Heart right ventricle (tissue), 16 donors: ENCODE measurements around the gene CCDC127. TPM values are rescaled to one million over a fixed set of nuclear protein-coding genes. Genes with fewer than 3 reads are reported as not detected.
A peak's percentile ranks its signal among the peaks of the same experiment; 100 is the strongest.

ENCODE experiments used
- ATAC-seq, 8 donors: fragments of 200-7000 bp; cut with Tn5 transposase; one replicate each; pipeline ENCODE4 v1.9.1; 2020; ENCODE audit warnings: mild to moderate bottlenecking in 8 of 8, moderate library complexity in 8 of 8, moderate number of reproducible peaks in 1 of 8
- DNase-seq, 2 donors: peaks; one replicate each; pipeline ENCODE4 v3.0.0-alpha.2; 2020
- H3K27ac ChIP-seq, 10 donors: fragments of 200-600 bp; sonication (generic) in 2 of 10; one replicate each; pipeline versions ENCODE4 v1.5.0 to v1.8.0; 2020 to 2022; ENCODE audit warnings: mild to moderate bottlenecking in 3 of 10
- H3K27me3 ChIP-seq, 7 donors: fragments of 200-600 bp; one replicate each; pipeline ENCODE4 v1.8.0; 2021 to 2022; ENCODE audit warnings: mild to moderate bottlenecking in 2 of 7
- H3K36me3 ChIP-seq, 9 donors: fragments of 200-600 bp; sonication (generic) in 1 of 9; one replicate each; pipeline versions ENCODE4 v1.5.0 to v1.8.0; 2020 to 2022; ENCODE audit warnings: mild to moderate bottlenecking in 2 of 9
- H3K4me1 ChIP-seq, 9 donors: fragments of 200-600 bp; sonication (generic) in 1 of 9; one replicate each; pipeline versions ENCODE4 v1.5.0 to v1.8.0; 2020 to 2022; ENCODE audit warnings: mild to moderate bottlenecking in 4 of 9
- H3K4me3 ChIP-seq, 10 donors: fragments of 200-600 bp; sonication (generic) in 2 of 10; one replicate each; pipeline versions ENCODE4 v1.5.0 to v1.8.0; 2020 to 2022; ENCODE audit warnings: mild to moderate bottlenecking in 7 of 10, moderate library complexity in 2 of 10
- H3K9me3 ChIP-seq, 11 donors: fragments of 200-600 bp in 10 of 11; sonication (generic) in 2 of 11; one replicate each; pipeline versions ENCODE4 v1.5.0 to v1.8.0; 2013 to 2022; ENCODE audit warnings: mild to moderate bottlenecking in 2 of 11, control low read depth in 1 of 11, moderate library complexity in 1 of 11
- WGBS, 2 donors: extraction: QIAGEN DNeasy Blood & Tissue Kit; methylation state at CpG; one replicate each; pipeline ENCODE4 v1.1.7; 2013; ENCODE audit warnings: inconsistent platforms in 1 of 2; 5-methylcytosine and 5-hydroxymethylcytosine counted together
- intact Hi-C, 10 donors: fragments of 100-400 bp; cut with DNase I; formaldehyde crosslinking; loops; one replicate each; pipeline versions ENCODE4 v1.11.1 to v1.14.2; 2022
- polyA plus RNA-seq, 2 donors: library from polyadenylated mRNA; stranded (reverse); fragments of 200-250 nt; gene quantifications; one replicate each; pipeline ENCODE4 v1.2.3, GENCODE V29; 2013
- total RNA-seq, 10 donors: library from RNA; stranded (reverse); fragmentation: NEBNext Ultra II Directional in 3 of 10; extraction: Animal tissue kit (Norgen Biotek cat#: 25700) in 3 of 10; gene quantifications; one replicate each; pipeline versions ENCODE4 v1.2.1 to v1.2.4, GENCODE V29; 2021 to 2023
- TF ChIP-seq, protein P1 (sequence below), 9 donors: fragments of 200-600 bp; sonication (generic) in 2 of 9; IDR thresholded peaks; one replicate each; pipeline versions ENCODE4 v1.5.0 to v1.8.0; 2021 to 2022; ENCODE audit warnings: antibody characterized with exemption in 9 of 9, mild to moderate bottlenecking in 5 of 9, moderate library complexity in 1 of 9
- donor health status: Arrhythmogenic right ventricular cardiomyopathy.
- donor health status: ischemic (EF 13 %, LVEDD 7.1; RV severe dilation, severe dysfunction).
- donor health status: healthy with polysubstance abuse.
- donor health status: DM: no; HTN: yes; CAD: no.
- donor health status: DM: no; HTN: no; CAD: no.
- donor health status: ischemic (EF 25% LVEDD 6.9; RV normal size, moderate dysfunction).
- donor health status: ischemic (EF 25% LVEDD 5.7; RV mildly dilated, moderate dysfunction).
- donor health status: healthy.
- donor health status: DM: yes; HTN: yes; CAD: no.
- donor health status: Ischemic cardiomyopathy.
- donor health status: ischemic (EF 35%, LVEDD 5.7; RV mildly dilated, moderate dysfunction).
- donor health status: nonischemic (EF 11% LVEDD 7.7; RV severe dilation, severe dysfunction).
- donor health status: DM: yes; HTN: yes; CAD: no.
- donor health status: PGD.
- donor health status: ischemic (EF 29% LVEDD 5.4; RV normal size, mild dysfunction).
- donor health status: nonischemic (EF 23%, LVEDD 6.1; RV moderate dilation, normal function).

CCDC127 gene
- total and polyA plus RNA-seq, 12 donors, result 3.8 to 10.4 (median 7.5) TPM

DNA sequence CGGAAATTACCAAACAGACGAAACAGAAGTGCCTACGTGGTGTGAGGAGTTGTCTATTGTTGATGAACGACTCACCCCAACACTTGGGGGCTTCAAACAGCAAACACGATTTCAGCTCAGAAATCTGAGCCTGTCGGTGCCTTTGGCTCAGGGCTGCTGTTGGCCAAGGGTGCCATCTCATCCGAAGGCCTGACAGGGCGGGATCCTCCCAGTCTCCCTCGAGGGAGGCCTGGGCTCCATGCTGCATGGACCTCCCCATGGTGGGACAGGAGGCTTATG lies 25.3 kb downstream of the CCDC127 start:
- DNase-seq (no peak), ATAC-seq (no peak)
- H3K27me3 ChIP-seq, result peaks cover 0 to 25% (median 7%) of the 10 kb centered on the region in 7 donors
- WGBS, 2 donors, result 32 to 61% methylated on average over 9 of the region's 9 CpGs
- H3K4me3 ChIP-seq, result peak overlapping the region; percentile 14 to 49 (median 42)
- TF ChIP-seq, protein P1, sequence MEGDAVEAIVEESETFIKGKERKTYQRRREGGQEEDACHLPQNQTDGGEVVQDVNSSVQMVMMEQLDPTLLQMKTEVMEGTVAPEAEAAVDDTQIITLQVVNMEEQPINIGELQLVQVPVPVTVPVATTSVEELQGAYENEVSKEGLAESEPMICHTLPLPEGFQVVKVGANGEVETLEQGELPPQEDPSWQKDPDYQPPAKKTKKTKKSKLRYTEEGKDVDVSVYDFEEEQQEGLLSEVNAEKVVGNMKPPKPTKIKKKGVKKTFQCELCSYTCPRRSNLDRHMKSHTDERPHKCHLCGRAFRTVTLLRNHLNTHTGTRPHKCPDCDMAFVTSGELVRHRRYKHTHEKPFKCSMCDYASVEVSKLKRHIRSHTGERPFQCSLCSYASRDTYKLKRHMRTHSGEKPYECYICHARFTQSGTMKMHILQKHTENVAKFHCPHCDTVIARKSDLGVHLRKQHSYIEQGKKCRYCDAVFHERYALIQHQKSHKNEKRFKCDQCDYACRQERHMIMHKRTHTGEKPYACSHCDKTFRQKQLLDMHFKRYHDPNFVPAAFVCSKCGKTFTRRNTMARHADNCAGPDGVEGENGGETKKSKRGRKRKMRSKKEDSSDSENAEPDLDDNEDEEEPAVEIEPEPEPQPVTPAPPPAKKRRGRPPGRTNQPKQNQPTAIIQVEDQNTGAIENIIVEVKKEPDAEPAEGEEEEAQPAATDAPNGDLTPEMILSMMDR (IDR thresholded peaks at IDR 0.05), result no peak
- intact Hi-C loops, result no loop called here
- H3K4me1 ChIP-seq, result peaks cover 6 to 76% (median 27%) of the 10 kb centered on the region in 9 donors
- H3K27ac ChIP-seq, result peak overlapping the region in 8 of 10 donors; percentile 84 to 97 (median 94)
- H3K36me3 ChIP-seq, result peaks cover 0 to 4% (median 0%) of the 10 kb centered on the region in 9 donors
- H3K9me3 ChIP-seq, result no peaks in the 10 kb centered on the region

DNA sequence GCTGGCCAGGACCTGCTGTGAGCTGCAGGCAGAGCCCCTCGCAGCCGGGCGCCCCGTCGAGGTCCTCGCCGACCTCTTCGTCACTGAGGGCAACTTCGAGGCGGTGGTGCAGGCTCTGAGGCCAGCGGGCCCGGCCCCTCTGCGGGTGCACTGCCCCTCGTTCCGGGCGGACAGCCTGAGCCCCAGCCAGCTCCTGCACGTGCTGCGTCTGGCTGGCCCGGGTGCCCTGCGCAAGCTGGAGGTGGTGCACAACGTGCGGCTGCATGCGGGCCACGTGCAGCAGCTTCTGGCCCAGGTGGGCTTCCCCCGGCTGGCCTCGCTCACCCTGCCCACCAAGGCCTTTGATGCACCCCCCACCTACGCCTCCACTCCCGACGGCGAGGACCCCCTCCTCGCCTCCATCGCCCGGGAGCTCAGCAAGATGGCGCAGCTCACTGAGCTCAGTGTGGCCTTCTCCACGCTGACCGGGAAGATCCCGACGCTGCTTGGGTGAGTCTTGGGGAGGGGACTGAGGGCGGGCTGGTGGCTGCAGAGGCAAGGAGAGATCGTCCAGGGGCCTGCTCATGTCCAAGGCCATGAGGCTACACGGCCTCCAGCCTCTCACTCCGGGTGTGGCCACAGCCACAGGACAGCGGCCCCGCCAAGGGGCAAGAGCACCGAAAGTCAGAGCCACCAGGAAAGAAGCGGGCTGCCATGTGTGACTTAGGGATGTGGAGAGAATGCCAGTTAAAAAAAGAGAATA lies 25.8 kb downstream of the CCDC127 start:
- DNase-seq, result no peak
- Histone ChIP-seq H3K9me3 (no peaks in the 10 kb centered on the region), H3K36me3 (peaks cover 0 to 4% (median 0%) of the 10 kb centered on the region in 9 donors), H3K4me3 (peak overlapping the region; percentile 22 to 49 (median 42)), H3K27me3 (peaks cover 0 to 27% (median 7%) of the 10 kb centered on the region in 7 donors), H3K27ac (peak overlapping the region in 9 of 10 donors; percentile 84 to 97 (median 92)), H3K4me1 (peaks cover 6 to 71% (median 27%) of the 10 kb centered on the region in 9 donors)
- TF ChIP-seq, protein P1 (IDR thresholded peaks at IDR 0.05), result no peak
- intact Hi-C loops, result no loop called here
- ATAC-seq, result no peak
- WGBS, 2 donors, result 56 to 73% methylated on average over 46 of the region's 46 CpGs

GRCh38 chr5:191036-191948 lies 26.7 kb downstream of the CCDC127 start, which contains the start of gene LRRC14B:
TSS of gene LRRC14B (plus strand) at chr5:191495. CDS start at chr5:191539, 44 bp downstream.
- peak; percentile 54 to 83 (median 78) for ATAC-seq
- peak within 1 kb of the TSS; percentile 22 to 49 (median 42) for H3K4me3 ChIP-seq
- peaks cover 0 to 4% (median 0%) of the 10 kb centered on the region in 9 donors for H3K36me3 ChIP-seq
- WGBS, 2 donors, result 12 to 19% methylated on average over 56 of the region's 56 CpGs
- peak within 1 kb of the TSS; percentile 58 to 97 (median 91) for H3K27ac ChIP-seq
- DNase-seq, result peak; percentile 74 to 79
- H3K27me3 ChIP-seq, result peaks cover 0 to 27% (median 7%) of the 10 kb centered on the region in 7 donors
- peaks cover 6 to 64% (median 27%) of the 10 kb centered on the region in 9 donors for H3K4me1 ChIP-seq
- intact Hi-C loops, result no loop called here
- TF ChIP-seq, protein P1 (IDR thresholded peaks at IDR 0.05), result no peak
- no peaks in the 10 kb centered on the region for H3K9me3 ChIP-seq
